HG03139 (cell line): ENCODE results near the gene ARID3B.

Experiments used
- ATAC-seq: cut with Tn5 transposase; IDR thresholded peaks from one replicate; pipeline ENCODE4 v1.9.1; 2021; ENCODE audit not compliant: unreplicated experiment

Gene ARID3B

GRCh38 chr15:74603026-74603788, 62.2 kb downstream of the ARID3B start:
- ATAC-seq, result no peak

GRCh38 chr15:74603789-74604705, 63.0 kb downstream of the ARID3B start:
- no peak for ATAC-seq

- no peak for ATAC-seq
Measured at GRCh38 chr15:74604983-74605794, 64.2 kb downstream of the ARID3B start.

- no peak for ATAC-seq
Measured at GRCh38 chr15:74605795-74606150, 64.8 kb downstream of the ARID3B start.

GRCh38 chr15:74608786-74609185, 67.8 kb downstream of the ARID3B start:
- ATAC-seq, result no peak

GRCh38 chr15:74609938-74610301, 68.9 kb downstream of the ARID3B start:
- no peak for ATAC-seq

- no peak for ATAC-seq
Measured at GRCh38 chr15:74610302-74610951, 69.4 kb downstream of the ARID3B start.

GRCh38 chr15:74611341-74611740, 70.3 kb downstream of the ARID3B start:
- no peak for ATAC-seq

- ATAC-seq, result no peak
Measured at GRCh38 chr15:74611834-74612233, 70.8 kb downstream of the ARID3B start.

GRCh38 chr15:74612677-74613076, 71.7 kb downstream of the ARID3B start:
- ATAC-seq, result no peak

- ATAC-seq, result no peak
Measured at GRCh38 chr15:74613089-74613952, 72.3 kb downstream of the ARID3B start.

GRCh38 chr15:74613953-74614743, 73.1 kb downstream of the ARID3B start:
- no peak for ATAC-seq

- peak; percentile 36 for ATAC-seq
Measured at GRCh38 chr15:74614744-74615507, 73.9 kb downstream of the ARID3B start.

- ATAC-seq, result peak; percentile 79
Measured at GRCh38 chr15:74615508-74616365, 74.7 kb downstream of the ARID3B start, which contains the start of gene CLK3. TSS of gene CLK3 (plus strand) at chr15:74615836. CDS start at chr15:74619197, 3,361 bp downstream.

- no peak for ATAC-seq
Measured at GRCh38 chr15:74616366-74616939, 75.4 kb downstream of the ARID3B start.

GRCh38 chr15:74616996-74617395, 76.0 kb downstream of the ARID3B start:
- ATAC-seq, result no peak
